SH-SY5Y (cell line): Measurements from ENCODE around the gene DLGAP4.

ENCODE experiments used
- GATA2 ChIP-seq: IDR thresholded peaks from 2 replicates; pipeline ENCODE4 v1.6.1; 2011; ENCODE audit warnings: mild to moderate bottlenecking, low read depth, low read length
- GATA3 ChIP-seq: IDR thresholded peaks from 2 replicates; pipeline ENCODE4 v1.6.1; 2011; ENCODE audit warnings: low read depth, mild to moderate bottlenecking, low read length, moderate library complexity

DNA sequence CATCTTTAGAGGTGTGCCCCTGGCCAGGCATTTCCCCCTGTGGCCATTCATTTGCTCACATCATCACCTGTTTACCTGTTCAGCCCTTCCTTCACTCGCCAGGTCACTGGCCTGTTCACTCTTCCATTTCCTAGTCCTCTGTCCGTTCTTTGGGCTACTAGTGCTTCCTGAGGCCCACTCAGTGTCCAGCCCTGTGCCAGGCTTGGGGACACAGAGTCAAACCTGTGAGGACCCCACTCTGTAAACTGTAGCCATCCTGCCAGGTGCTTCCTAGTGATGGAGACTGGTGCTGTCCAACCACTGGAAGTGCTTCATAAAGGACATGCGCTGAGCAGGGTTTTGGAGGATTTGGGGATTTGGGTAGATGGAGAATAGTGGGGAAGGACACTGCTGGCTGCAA lies 3.5 kb downstream of the DLGAP4 start:
- TF ChIP-seq GATA2 (no peak), GATA3 (no peak)
